GM21360 (cell line): ENCODE measurements around the gene TRAPPC2L.
A peak's percentile ranks its signal among the peaks of the same experiment; 100 is the strongest.

ENCODE experiments used
- ATAC-seq: cut with Tn5 transposase; IDR thresholded peaks from one replicate; pipeline ENCODE4 v1.9.1; 2021; ENCODE audit warnings: mild to moderate bottlenecking, moderate library complexity; ENCODE audit not compliant: unreplicated experiment

The TRAPPC2L gene

GRCh38 chr16:88856828-88857727 lies at the start of gene TRAPPC2L, which contains the start of gene GALNS:
TSS of gene TRAPPC2L (plus strand) at chr16:88857127. CDS start at chr16:88857151, 24 bp downstream.
TSS of gene GALNS (minus strand) at chr16:88856947. CDS start at chr16:88856877, 70 bp downstream.
- ATAC-seq = peak; percentile 71

- ATAC-seq = no peak
Measured at GRCh38 chr16:88807142-88807625, 49.7 kb upstream of the TRAPPC2L start.

GRCh38 chr16:88807626-88808453 lies 49.1 kb upstream of the TRAPPC2L start:
- no peak for ATAC-seq

GRCh38 chr16:88809068-88809675 lies 47.8 kb upstream of the TRAPPC2L start:
- ATAC-seq = no peak

GRCh38 chr16:88809676-88810165 lies 47.2 kb upstream of the TRAPPC2L start:
- ATAC-seq = no peak

- ATAC-seq = no peak
Measured at GRCh38 chr16:88810166-88810911, 46.6 kb upstream of the TRAPPC2L start.

GRCh38 chr16:88810912-88811768 lies 45.8 kb upstream of the TRAPPC2L start:
- ATAC-seq = peak; percentile 25

- ATAC-seq = peak; percentile 61
Measured at GRCh38 chr16:88811769-88812512, 45.0 kb upstream of the TRAPPC2L start, which contains the start of gene APRT. TSS of gene APRT (minus strand) at chr16:88811928. CDS start at chr16:88811899, 29 bp downstream.

- no peak for ATAC-seq
Measured at GRCh38 chr16:88812513-88813268, 44.2 kb upstream of the TRAPPC2L start.

- ATAC-seq = no peak
Measured at GRCh38 chr16:88813269-88814143, 43.4 kb upstream of the TRAPPC2L start.

GRCh38 chr16:88814144-88814502 lies 42.8 kb upstream of the TRAPPC2L start:
- ATAC-seq = no peak

- no peak for ATAC-seq
Measured at GRCh38 chr16:88815227-88815626, 41.7 kb upstream of the TRAPPC2L start.

GRCh38 chr16:88815901-88816589 lies 40.9 kb upstream of the TRAPPC2L start:
- ATAC-seq = no peak

GRCh38 chr16:88816736-88817535 lies 40.0 kb upstream of the TRAPPC2L start:
- ATAC-seq = no peak
